HepG2 (cell line): ENCODE measurements around the gene AGPAT2.

Source experiments
- CREM ChIP-seq, 2 experiments: sonication (generic) in 1 of 2; formaldehyde crosslinking in 1 of 2; IDR thresholded peaks; 2 replicates each; pipeline versions ENCODE4 v1.4.0 to v1.6.1; 2016 to 2020; ENCODE audit warnings: antibody characterized with exemption in 1 of 2, mild to moderate bottlenecking in 1 of 2, missing genetic modification reagents in 1 of 2
- FOXJ3 ChIP-seq: sonication (generic); formaldehyde crosslinking; IDR thresholded peaks from 2 replicates; pipeline ENCODE4 v1.4.0; 2020; ENCODE audit warnings: missing genetic modification reagents, mild to moderate bottlenecking, borderline replicate concordance
- JARID2 ChIP-seq: sonication (generic); formaldehyde crosslinking; IDR thresholded peaks from 2 replicates; pipeline ENCODE4 v1.8.1; 2023; ENCODE audit warnings: missing genetic modification reagents, inconsistent platforms; ENCODE audit not compliant: insufficient replicate concordance
- NR1H2 ChIP-seq: sonication (generic); formaldehyde crosslinking; IDR thresholded peaks from 2 replicates; pipeline ENCODE4 v1.8.1; 2022; ENCODE audit warnings: low read depth, missing genetic modification reagents, borderline replicate concordance
- POLR2A ChIP-seq, 2 experiments: IDR thresholded peaks; 2 replicates each; pipeline ENCODE4 v1.6.1; 2011; ENCODE audit warnings: low read depth in 2 of 2, low read length in 2 of 2, mild to moderate bottlenecking in 1 of 2, moderate library complexity in 1 of 2; ENCODE audit not compliant: insufficient read depth in 1 of 2
- SRF ChIP-seq: IDR thresholded peaks from 2 replicates; pipeline ENCODE4 v1.6.1; 2011; ENCODE audit warnings: mild to moderate bottlenecking, low read depth, low read length, moderate library complexity
- ZNF225 ChIP-seq: sonication (generic); formaldehyde crosslinking; IDR thresholded peaks from 2 replicates; pipeline ENCODE4 v1.4.0; 2020; ENCODE audit warnings: mild to moderate bottlenecking, missing genetic modification reagents
- TF ChIP-seq, protein P1 (sequence below): sonication (generic); formaldehyde crosslinking; IDR thresholded peaks from 2 replicates; pipeline ENCODE4 v1.4.0; 2020; ENCODE audit warnings: missing genetic modification reagents
- TF ChIP-seq, protein P2 (sequence below): sonication (generic); formaldehyde crosslinking; IDR thresholded peaks from 2 replicates; pipeline ENCODE4 v1.5.0; 2020; ENCODE audit warnings: mild to moderate bottlenecking, missing genetic modification reagents, moderate library complexity

DNA sequence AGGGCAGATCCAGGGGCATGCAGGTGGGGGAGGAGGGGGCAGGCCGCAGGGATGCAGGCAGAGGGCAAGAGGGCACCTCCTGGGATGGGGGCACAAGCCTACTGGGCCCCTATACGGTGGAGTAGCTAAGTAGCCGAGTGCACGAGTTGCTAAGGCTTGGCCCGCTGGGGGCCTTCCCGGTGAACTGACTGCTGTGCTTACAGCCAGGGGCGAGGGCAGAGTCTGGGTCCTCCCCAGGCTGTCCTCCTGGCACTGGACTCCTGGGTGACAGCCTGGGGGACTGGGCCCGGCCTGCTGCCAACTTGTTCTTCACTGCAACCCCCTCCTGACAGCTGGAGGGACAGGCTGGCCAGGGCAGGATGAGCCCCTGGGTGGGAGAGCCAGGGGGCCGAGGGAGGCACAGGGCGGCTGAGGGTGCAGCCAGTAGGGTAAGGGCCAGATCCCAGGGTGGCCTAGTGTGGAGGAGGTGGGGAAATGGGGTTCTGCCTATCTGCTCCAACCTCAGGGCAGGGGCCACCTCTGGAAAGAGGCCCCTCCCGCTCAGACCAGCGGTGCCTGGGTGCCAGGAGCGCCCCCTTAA is 26.2 kb downstream of the AGPAT2 start:
- TF ChIP-seq ZNF225 (CRISPR knock-in tag) (no peak), NR1H2 (CRISPR knock-in tag) (no peak), JARID2 (CRISPR knock-in tag) (no peak), POLR2A (IDR thresholded peaks at IDR 0.05; ENCODE audit: insufficient read depth in 1 of 2, low read depth in 2 of 2, low read length in 2 of 2) (no peak), CREM (IDR thresholded peaks at IDR 0.05) (no peak), CREM (CRISPR knock-in tag; IDR thresholded peaks at IDR 0.05) (no peak), FOXJ3 (CRISPR knock-in tag) (no peak), SRF (no peak)
- TF ChIP-seq, protein P1, sequence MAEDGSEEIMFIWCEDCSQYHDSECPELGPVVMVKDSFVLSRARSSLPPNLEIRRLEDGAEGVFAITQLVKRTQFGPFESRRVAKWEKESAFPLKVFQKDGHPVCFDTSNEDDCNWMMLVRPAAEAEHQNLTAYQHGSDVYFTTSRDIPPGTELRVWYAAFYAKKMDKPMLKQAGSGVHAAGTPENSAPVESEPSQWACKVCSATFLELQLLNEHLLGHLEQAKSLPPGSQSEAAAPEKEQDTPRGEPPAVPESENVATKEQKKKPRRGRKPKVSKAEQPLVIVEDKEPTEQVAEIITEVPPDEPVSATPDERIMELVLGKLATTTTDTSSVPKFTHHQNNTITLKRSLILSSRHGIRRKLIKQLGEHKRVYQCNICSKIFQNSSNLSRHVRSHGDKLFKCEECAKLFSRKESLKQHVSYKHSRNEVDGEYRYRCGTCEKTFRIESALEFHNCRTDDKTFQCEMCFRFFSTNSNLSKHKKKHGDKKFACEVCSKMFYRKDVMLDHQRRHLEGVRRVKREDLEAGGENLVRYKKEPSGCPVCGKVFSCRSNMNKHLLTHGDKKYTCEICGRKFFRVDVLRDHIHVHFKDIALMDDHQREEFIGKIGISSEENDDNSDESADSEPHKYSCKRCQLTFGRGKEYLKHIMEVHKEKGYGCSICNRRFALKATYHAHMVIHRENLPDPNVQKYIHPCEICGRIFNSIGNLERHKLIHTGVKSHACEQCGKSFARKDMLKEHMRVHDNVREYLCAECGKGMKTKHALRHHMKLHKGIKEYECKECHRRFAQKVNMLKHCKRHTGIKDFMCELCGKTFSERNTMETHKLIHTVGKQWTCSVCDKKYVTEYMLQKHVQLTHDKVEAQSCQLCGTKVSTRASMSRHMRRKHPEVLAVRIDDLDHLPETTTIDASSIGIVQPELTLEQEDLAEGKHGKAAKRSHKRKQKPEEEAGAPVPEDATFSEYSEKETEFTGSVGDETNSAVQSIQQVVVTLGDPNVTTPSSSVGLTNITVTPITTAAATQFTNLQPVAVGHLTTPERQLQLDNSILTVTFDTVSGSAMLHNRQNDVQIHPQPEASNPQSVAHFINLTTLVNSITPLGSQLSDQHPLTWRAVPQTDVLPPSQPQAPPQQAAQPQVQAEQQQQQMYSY (CRISPR knock-in tag) = no peak
- TF ChIP-seq, protein P2, sequence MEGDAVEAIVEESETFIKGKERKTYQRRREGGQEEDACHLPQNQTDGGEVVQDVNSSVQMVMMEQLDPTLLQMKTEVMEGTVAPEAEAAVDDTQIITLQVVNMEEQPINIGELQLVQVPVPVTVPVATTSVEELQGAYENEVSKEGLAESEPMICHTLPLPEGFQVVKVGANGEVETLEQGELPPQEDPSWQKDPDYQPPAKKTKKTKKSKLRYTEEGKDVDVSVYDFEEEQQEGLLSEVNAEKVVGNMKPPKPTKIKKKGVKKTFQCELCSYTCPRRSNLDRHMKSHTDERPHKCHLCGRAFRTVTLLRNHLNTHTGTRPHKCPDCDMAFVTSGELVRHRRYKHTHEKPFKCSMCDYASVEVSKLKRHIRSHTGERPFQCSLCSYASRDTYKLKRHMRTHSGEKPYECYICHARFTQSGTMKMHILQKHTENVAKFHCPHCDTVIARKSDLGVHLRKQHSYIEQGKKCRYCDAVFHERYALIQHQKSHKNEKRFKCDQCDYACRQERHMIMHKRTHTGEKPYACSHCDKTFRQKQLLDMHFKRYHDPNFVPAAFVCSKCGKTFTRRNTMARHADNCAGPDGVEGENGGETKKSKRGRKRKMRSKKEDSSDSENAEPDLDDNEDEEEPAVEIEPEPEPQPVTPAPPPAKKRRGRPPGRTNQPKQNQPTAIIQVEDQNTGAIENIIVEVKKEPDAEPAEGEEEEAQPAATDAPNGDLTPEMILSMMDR (CRISPR knock-in tag) = no peak
